GM23338 (cell line): ENCODE results near the gene CTU1. TPM values are rescaled to one million over a fixed set of nuclear protein-coding genes. Genes with fewer than 3 reads are reported as not detected.

Experiments
- ATAC-seq: fragments of 200-7000 bp; cut with Tn5 transposase; 3 replicates; pipeline ENCODE4 v1.9.1; 2020
- DNase-seq: peaks from one replicate; pipeline ENCODE4 v3.0.0-alpha.2; 2015; ENCODE audit warnings: low spot score
- H2AFZ ChIP-seq: fragments of 200-600 bp; sonication (generic); 2 replicates; pipeline ENCODE4 v1.8.0; 2016; ENCODE audit warnings: antibody characterized with exemption, mild to moderate bottlenecking, moderate library complexity
- H3F3A ChIP-seq: fragments of 200-600 bp; sonication (generic); replicated peaks from 2 replicates; pipeline ENCODE4 v1.8.0; 2017; ENCODE audit warnings: antibody characterized with exemption, mixed run types, low read depth
- H3K27ac ChIP-seq: fragments of 200-600 bp; sonication (generic); 2 replicates; pipeline ENCODE4 v1.6.1; 2016; ENCODE audit warnings: low read depth
- H3K27me3 ChIP-seq: fragments of 200-600 bp; sonication (generic); 2 replicates; pipeline ENCODE4 v1.8.0; 2016; ENCODE audit warnings: mild to moderate bottlenecking, mixed run types, moderate library complexity; ENCODE audit not compliant: insufficient read depth
- H3K36me3 ChIP-seq: fragments of 200-600 bp; sonication (generic); 2 replicates; pipeline ENCODE4 v1.8.0; 2016; ENCODE audit warnings: mild to moderate bottlenecking; ENCODE audit not compliant: insufficient read depth
- H3K4me1 ChIP-seq: fragments of 200-600 bp; sonication (generic); 2 replicates; pipeline ENCODE4 v1.8.0; 2016; ENCODE audit warnings: mild to moderate bottlenecking, moderate library complexity; ENCODE audit not compliant: insufficient read depth
- H3K4me2 ChIP-seq: fragments of 200-600 bp; sonication (generic); 2 replicates; pipeline ENCODE4 v1.7.1; 2017; ENCODE audit warnings: mixed run types
- H3K4me3 ChIP-seq: fragments of 200-600 bp; sonication (generic); 2 replicates; pipeline ENCODE4 v1.6.1; 2016; ENCODE audit warnings: mixed run types
- H3K79me2 ChIP-seq: fragments of 200-600 bp; sonication (generic); replicated peaks from 2 replicates; pipeline ENCODE4 v1.8.0; 2017; ENCODE audit warnings: mild to moderate bottlenecking; ENCODE audit not compliant: insufficient read depth
- H3K9me2 ChIP-seq: fragments of 200-600 bp; sonication (generic); 2 replicates; pipeline ENCODE4 v1.8.0; 2017; ENCODE audit not compliant: insufficient read depth
- H4K20me1 ChIP-seq: fragments of 200-600 bp; sonication (generic); replicated peaks from 2 replicates; pipeline ENCODE4 v1.8.0; 2017; ENCODE audit warnings: mild to moderate bottlenecking; ENCODE audit not compliant: insufficient read depth
- H3K27ac Mint-ChIP-seq: 2 replicates; pipeline ENCODE4 v1.8.0; 2020; ENCODE audit warnings: inconsistent platforms, mild to moderate bottlenecking, moderate library complexity, mixed read lengths
- H3K27me3 Mint-ChIP-seq: 3 replicates; pipeline ENCODE4 v1.8.0; 2022; ENCODE audit warnings: low read depth, mild to moderate bottlenecking, moderate library complexity, mixed read lengths, inconsistent platforms; ENCODE audit not compliant: insufficient read depth, poor library complexity
- H3K36me3 Mint-ChIP-seq: 3 replicates; pipeline ENCODE4 v1.8.0; 2021; ENCODE audit warnings: low read depth, mild to moderate bottlenecking, inconsistent platforms, moderate library complexity, mixed read lengths
- H3K4me1 Mint-ChIP-seq: 3 replicates; pipeline ENCODE4 v1.8.0; 2020; ENCODE audit warnings: mild to moderate bottlenecking, inconsistent platforms, mixed read lengths
- H3K4me3 Mint-ChIP-seq: 3 replicates; pipeline ENCODE4 v1.8.0; 2021; ENCODE audit warnings: moderate library complexity, mild to moderate bottlenecking, inconsistent platforms, mixed read lengths
- H3K9me3 Mint-ChIP-seq: 3 replicates; pipeline ENCODE4 v1.8.0; 2020; ENCODE audit warnings: moderate library complexity, mild to moderate bottlenecking, inconsistent platforms, mixed read lengths
- JUNB ChIP-seq: IDR thresholded peaks from one replicate; pipeline ENCODE4 v1.6.1; 2016; ENCODE audit warnings: antibody characterized with exemption; ENCODE audit not compliant: unreplicated experiment
- polyA plus RNA-seq: library from polyadenylated mRNA; unstranded; fragments of >200 nt; fragmentation: Nextera tagmentation; extraction: Ambion mirVana; gene quantifications from 2 replicates; pipeline ENCODE4 v1.2.1, GENCODE V29; 2016
- total RNA-seq: library from RNA; depleted of rRNA; stranded (reverse); fragments of >200 nt; shearing (Covaris generic); gene quantifications from 2 replicates; pipeline ENCODE4 v1.2.3, GENCODE V29; 2014
- TF ChIP-seq, protein P1 (sequence below): fragments of 250-450 bp; sonication (Bioruptor Pico); IDR thresholded peaks from 2 replicates; pipeline ENCODE4 v1.5.0; 2020; ENCODE audit warnings: mild to moderate bottlenecking, moderate library complexity
- TF ChIP-seq, protein P2 (sequence below), 2 experiments: fragments of 200-600 bp in 1 of 2; sonication (generic) in 1 of 2; conservative IDR thresholded peaks; 2 replicates each; pipeline versions ENCODE4 v1.5.1 to v1.6.1; 2016 to 2017; ENCODE audit warnings: antibody characterized with exemption in 2 of 2, low read depth in 2 of 2, mild to moderate bottlenecking in 2 of 2, moderate library complexity in 1 of 2

Gene CTU1
- total and polyA plus RNA-seq, 2 experiments from 2014 or later, result 3.7 to 18.8 TPM

DNA sequence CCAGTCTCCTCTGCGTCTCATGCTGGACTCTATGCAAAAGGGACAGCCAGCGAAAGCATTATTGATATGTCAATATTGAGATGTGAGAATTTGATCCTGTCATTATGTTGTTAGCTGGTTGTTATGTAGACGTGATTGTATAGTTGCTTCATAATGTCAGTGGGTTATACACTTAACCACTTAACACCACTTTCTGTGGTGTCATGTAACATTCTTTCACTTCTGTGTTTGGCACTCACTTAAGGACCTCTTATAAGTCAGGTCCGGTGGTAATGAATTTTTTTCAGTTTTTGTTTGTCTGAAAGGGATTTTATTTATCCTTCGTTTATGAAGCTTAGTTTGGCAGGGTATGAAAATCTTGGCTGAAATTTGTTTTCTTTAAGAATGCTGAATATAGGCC is 26.8 kb upstream of the CTU1 start (continued):
- TF ChIP-seq, protein P1, sequence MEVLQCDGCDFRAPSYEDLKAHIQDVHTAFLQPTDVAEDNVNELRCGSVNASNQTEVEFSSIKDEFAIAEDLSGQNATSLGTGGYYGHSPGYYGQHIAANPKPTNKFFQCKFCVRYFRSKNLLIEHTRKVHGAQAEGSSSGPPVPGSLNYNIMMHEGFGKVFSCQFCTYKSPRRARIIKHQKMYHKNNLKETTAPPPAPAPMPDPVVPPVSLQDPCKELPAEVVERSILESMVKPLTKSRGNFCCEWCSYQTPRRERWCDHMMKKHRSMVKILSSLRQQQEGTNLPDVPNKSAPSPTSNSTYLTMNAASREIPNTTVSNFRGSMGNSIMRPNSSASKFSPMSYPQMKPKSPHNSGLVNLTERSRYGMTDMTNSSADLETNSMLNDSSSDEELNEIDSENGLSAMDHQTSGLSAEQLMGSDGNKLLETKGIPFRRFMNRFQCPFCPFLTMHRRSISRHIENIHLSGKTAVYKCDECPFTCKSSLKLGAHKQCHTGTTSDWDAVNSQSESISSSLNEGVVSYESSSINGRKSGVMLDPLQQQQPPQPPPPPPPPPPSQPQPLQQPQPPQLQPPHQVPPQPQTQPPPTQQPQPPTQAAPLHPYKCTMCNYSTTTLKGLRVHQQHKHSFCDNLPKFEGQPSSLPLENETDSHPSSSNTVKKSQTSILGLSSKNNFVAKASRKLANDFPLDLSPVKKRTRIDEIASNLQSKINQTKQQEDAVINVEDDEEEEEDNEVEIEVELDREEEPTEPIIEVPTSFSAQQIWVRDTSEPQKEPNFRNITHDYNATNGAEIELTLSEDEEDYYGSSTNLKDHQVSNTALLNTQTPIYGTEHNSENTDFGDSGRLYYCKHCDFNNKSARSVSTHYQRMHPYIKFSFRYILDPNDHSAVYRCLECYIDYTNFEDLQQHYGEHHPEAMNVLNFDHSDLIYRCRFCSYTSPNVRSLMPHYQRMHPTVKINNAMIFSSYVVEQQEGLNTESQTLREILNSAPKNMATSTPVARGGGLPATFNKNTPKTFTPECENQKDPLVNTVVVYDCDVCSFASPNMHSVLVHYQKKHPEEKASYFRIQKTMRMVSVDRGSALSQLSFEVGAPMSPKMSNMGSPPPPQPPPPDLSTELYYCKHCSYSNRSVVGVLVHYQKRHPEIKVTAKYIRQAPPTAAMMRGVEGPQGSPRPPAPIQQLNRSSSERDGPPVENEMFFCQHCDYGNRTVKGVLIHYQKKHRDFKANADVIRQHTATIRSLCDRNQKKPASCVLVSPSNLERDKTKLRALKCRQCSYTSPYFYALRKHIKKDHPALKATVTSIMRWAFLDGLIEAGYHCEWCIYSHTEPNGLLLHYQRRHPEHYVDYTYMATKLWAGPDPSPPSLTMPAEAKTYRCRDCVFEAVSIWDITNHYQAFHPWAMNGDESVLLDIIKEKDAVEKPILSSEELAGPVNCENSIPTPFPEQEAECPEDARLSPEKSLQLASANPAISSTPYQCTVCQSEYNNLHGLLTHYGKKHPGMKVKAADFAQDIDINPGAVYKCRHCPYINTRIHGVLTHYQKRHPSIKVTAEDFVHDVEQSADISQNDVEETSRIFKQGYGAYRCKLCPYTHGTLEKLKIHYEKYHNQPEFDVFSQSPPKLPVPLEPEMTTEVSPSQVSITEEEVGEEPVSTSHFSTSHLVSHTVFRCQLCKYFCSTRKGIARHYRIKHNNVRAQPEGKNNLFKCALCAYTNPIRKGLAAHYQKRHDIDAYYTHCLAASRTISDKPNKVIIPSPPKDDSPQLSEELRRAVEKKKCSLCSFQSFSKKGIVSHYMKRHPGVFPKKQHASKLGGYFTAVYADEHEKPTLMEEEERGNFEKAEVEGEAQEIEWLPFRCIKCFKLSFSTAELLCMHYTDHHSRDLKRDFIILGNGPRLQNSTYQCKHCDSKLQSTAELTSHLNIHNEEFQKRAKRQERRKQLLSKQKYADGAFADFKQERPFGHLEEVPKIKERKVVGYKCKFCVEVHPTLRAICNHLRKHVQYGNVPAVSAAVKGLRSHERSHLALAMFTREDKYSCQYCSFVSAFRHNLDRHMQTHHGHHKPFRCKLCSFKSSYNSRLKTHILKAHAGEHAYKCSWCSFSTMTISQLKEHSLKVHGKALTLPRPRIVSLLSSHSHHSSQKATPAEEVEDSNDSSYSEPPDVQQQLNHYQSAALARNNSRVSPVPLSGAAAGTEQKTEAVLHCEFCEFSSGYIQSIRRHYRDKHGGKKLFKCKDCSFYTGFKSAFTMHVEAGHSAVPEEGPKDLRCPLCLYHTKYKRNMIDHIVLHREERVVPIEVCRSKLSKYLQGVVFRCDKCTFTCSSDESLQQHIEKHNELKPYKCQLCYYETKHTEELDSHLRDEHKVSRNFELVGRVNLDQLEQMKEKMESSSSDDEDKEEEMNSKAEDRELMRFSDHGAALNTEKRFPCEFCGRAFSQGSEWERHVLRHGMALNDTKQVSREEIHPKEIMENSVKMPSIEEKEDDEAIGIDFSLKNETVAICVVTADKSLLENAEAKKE (CRISPR knock-in tag), result no peak

DNA sequence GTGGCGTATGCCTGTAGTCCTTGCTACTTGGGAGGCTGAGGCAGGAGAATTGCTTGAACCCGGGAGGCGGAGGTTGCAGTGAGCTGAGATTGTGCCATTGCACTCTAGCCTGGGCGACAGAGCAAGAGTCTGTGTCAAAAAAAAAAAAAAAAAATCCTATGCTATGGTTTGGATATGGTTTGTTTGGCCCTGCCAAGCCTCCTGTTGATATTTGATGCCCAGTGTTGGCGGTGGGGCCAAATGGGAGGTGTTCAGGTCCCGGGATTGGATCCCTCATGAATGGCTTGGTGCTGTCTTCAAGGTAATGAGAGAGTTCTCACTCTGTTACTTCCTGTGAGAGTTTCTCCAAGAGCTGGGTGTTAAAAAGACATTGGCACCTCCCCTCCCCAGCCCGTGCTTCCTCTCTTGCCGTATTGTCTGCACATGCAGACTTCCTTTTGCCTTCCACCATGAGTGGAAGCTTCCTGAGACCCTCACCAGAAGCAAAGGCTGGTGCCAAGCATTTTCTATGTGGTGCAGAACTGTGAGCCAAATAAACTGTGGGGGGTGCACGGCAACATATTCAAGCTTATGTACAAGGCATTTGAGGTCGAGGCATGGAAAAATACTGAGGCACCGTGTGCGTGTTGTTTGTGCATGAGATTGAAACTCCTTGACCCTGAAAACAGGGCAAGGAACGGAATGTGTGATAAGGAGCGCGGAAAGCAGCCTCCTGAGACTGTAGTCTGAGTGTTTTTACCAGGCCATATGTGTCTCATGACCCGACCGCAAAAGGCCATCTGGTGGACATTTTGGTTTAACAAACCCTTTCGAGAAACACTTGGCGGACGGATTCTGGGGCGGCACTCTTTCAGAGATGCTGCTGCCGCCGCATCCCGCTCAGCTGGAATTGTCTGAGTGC is 23.8 kb upstream of the CTU1 start:
- no peaks in the 10 kb centered on the region for H3K4me1 ChIP-seq
- TF ChIP-seq, protein P2, sequence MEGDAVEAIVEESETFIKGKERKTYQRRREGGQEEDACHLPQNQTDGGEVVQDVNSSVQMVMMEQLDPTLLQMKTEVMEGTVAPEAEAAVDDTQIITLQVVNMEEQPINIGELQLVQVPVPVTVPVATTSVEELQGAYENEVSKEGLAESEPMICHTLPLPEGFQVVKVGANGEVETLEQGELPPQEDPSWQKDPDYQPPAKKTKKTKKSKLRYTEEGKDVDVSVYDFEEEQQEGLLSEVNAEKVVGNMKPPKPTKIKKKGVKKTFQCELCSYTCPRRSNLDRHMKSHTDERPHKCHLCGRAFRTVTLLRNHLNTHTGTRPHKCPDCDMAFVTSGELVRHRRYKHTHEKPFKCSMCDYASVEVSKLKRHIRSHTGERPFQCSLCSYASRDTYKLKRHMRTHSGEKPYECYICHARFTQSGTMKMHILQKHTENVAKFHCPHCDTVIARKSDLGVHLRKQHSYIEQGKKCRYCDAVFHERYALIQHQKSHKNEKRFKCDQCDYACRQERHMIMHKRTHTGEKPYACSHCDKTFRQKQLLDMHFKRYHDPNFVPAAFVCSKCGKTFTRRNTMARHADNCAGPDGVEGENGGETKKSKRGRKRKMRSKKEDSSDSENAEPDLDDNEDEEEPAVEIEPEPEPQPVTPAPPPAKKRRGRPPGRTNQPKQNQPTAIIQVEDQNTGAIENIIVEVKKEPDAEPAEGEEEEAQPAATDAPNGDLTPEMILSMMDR (conservative IDR thresholded peaks at IDR 0.05; ENCODE audit: low read depth in 2 of 2), result peak in 1 of 2 experiments; percentile 33; a peak in 1 of 4 replicates
- TF ChIP-seq JUNB, result no peak
- no peak overlapping the region for H3K4me3 Mint-ChIP-seq
- H3K27ac Mint-ChIP-seq, result no peak overlapping the region
- H3K9me2 ChIP-seq, result no peaks in the 10 kb centered on the region
- no peak overlapping the region for H3K4me3 ChIP-seq
- no peak overlapping the region for H3K4me2 ChIP-seq
- H3K36me3 ChIP-seq, result no peaks in the 10 kb centered on the region
- ATAC-seq, result no peak
- no peak overlapping the region for H3K27ac ChIP-seq
- H3K9me3 Mint-ChIP-seq, result no peaks in the 10 kb centered on the region
- no peaks in the 10 kb centered on the region for H4K20me1 ChIP-seq
- no peaks in the 10 kb centered on the region for H3K27me3 ChIP-seq
- H3K36me3 Mint-ChIP-seq, result no peaks in the 10 kb centered on the region
- no peaks in the 10 kb centered on the region for H3F3A ChIP-seq
- peaks cover 14% of the 10 kb centered on the region for H3K27me3 Mint-ChIP-seq
- peak overlapping the region; percentile 88; the same call in 1 of the 2 replicates for H2AFZ ChIP-seq
- DNase-seq, result peak; percentile 59
- H3K79me2 ChIP-seq, result no peaks in the 10 kb centered on the region
- peaks cover under 1% of the 10 kb centered on the region for H3K4me1 Mint-ChIP-seq
